Astrocyte of the cerebellum (primary cell): ENCODE measurements around the gene STK24.

Experiments
- DNase-seq: peaks from one replicate; pipeline ENCODE4 v3.0.0-alpha.2; 2011; ENCODE audit warnings: low read depth
- H3K4me3 ChIP-seq: 2 replicates; pipeline ENCODE4 v1.5.1; 2011; ENCODE audit warnings: mild to moderate bottlenecking, low read depth, low read length, moderate library complexity
- in situ Hi-C: cut with HindIII; loops from 2 replicates; pipeline ENCODE4 v1.10.0; 2017; ENCODE audit warnings: low sequenced_read_pairs
- TF ChIP-seq, protein P1 (sequence below): IDR thresholded peaks from 2 replicates; pipeline ENCODE4 v1.5.1; 2012; ENCODE audit warnings: low read length, low read depth, moderate library complexity, mild to moderate bottlenecking; ENCODE audit errors: missing control alignments

Gene STK24

DNA sequence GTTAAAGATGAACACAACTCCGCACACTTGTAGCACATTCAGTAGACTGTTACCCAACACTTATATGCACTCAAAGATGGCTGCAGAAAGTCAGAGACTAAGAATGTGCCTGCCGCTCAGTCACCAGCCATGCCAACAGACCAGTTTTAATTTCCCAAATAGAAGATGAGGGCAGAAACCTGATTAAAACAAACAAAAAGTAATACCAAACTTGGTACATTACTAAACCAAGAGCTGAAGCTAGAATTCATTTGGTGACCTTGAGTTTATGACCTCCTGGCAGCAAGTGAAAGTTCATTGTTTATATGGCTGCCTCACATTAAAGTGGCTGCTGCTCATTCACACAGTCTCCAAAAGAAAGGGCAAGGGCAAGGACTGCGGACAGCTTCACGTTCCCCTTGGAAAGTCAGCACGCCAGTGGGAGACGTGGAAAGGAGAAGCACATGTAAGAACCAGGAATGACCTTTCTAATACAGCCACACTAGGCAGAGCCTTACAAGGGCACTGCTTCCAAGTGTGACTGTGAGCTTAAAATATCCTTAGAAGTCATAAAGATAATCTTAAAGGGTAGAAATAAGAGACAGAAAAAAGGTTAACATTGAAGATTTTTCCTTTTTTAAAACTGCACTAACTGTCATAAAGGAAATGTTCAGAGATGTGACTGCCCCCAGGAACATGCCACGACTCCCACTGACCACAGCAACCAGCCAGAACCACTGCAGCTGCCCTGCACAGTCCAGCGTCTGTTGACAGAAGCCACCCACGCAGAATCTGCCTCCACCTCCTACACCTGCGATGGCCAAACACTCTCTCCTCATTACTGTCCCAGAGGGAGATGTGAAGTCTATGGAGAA lies 73.5 kb downstream of the STK24 start:
- in situ Hi-C loops, result no loop called here
- TF ChIP-seq, protein P1, sequence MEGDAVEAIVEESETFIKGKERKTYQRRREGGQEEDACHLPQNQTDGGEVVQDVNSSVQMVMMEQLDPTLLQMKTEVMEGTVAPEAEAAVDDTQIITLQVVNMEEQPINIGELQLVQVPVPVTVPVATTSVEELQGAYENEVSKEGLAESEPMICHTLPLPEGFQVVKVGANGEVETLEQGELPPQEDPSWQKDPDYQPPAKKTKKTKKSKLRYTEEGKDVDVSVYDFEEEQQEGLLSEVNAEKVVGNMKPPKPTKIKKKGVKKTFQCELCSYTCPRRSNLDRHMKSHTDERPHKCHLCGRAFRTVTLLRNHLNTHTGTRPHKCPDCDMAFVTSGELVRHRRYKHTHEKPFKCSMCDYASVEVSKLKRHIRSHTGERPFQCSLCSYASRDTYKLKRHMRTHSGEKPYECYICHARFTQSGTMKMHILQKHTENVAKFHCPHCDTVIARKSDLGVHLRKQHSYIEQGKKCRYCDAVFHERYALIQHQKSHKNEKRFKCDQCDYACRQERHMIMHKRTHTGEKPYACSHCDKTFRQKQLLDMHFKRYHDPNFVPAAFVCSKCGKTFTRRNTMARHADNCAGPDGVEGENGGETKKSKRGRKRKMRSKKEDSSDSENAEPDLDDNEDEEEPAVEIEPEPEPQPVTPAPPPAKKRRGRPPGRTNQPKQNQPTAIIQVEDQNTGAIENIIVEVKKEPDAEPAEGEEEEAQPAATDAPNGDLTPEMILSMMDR, result no peak

DNA sequence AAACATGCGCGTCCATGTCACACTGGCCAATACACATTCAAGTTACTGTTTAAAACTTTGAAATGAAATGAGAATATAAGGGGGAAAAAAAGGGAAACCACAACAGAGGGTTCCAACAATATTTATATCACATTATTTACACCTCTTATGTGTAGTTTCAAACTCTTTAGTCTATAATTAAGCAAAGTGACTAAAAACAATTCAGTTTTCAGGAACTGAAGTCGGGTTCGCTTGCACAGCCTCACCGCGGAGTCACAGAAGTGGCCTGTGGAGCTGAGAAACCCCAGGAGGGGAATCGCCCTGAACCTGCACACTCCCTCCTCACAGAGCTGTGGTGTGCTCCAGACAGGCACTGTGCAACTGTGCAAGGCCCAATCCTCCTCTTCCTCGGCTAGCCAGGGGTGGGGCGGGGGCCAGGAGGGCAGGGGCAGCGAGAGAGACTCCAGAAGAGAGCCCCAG lies 75.9 kb downstream of the STK24 start:
- in situ Hi-C loops, result no loop called here
- no peak for DNase-seq
- no peak overlapping the region for H3K4me3 ChIP-seq
- TF ChIP-seq, protein P1, result no peak

More for the DNA sequence above, 73.5 kb downstream of the STK24 start:
- no peak for DNase-seq
- H3K4me3 ChIP-seq, result no peak overlapping the region

DNA sequence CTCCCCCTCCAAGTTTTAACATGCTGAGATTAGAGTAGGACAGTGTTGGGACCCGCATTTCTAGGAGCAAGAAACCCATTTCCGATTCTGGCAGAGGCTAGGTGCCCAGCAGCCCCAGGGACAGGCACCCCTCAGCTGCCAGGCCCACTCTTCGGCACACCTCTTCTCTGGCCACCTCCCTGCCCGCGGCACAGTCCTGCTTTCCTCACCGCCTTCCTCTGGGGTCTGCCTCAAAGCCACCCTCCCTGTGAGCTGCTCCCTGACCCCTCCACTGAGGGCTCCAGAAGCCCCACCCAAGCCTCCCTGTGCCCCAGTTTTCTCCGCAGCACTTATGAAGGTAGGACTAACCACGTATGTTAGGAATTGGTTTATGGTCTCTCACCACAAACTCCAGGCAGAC lies 79.9 kb downstream of the STK24 start:
- no peak overlapping the region for H3K4me3 ChIP-seq
- no peak for DNase-seq
- in situ Hi-C loops, result no loop called here
- TF ChIP-seq, protein P1, result no peak

DNA sequence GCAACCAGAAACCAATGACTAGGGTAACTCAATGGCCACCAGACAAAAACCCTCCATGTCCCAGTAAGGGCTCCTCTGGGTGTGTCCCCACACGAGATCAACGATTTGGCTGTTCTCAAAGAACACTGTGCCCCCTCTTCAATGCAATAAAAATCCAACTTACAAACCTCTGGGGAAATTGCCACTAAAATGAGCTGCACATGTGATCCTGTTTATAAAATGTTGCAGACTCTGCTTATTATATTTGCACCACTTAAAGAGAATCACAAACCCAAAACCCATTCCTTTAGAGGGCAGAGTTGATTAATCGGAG lies 80.5 kb downstream of the STK24 start:
- TF ChIP-seq, protein P1, result no peak
- no peak overlapping the region for H3K4me3 ChIP-seq
- no peak for DNase-seq
- in situ Hi-C loops, result no loop called here

DNA sequence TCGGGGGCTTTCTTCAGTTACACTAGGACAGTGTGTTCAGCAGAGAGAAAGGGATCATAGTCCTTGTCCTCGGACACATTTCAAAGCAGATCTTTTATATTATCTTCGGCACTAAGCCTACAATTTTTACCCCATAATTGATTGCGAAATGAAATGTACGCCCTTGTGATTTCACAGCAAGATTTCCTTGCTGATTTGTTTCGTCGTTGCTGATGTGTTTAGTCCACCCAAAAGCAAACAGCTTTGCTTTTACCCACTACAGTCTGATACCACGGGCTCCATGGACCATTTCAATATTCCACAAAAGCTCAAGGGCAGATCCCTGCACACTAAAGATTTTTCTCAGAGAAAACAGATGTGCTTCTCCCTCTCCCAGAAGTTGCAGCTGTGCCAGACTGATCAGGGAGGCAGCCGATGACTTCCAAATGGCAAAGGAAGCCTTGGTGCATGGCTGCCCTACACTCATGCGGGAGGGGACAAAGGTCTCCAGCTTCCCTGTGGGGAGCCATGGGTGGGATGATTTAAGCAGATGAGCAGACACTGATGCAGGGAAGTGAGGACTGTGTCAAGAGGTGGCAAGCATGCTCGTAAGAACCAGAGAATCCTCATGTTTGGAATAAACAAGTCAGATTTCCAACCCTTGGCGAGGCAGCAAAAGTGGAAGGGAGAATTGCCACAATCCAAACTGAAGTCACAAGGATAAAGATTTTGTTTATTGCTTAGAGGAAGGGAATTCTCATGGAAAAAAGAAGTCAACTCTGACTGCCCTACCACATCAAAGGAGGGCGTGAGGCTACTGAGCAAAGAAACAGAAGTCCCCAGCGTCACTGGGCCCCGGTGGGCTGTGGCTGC lies 81.1 kb downstream of the STK24 start:
- no peak overlapping the region for H3K4me3 ChIP-seq
- DNase-seq, result no peak
- TF ChIP-seq, protein P1, result no peak
- in situ Hi-C loops, result no loop called here

DNA sequence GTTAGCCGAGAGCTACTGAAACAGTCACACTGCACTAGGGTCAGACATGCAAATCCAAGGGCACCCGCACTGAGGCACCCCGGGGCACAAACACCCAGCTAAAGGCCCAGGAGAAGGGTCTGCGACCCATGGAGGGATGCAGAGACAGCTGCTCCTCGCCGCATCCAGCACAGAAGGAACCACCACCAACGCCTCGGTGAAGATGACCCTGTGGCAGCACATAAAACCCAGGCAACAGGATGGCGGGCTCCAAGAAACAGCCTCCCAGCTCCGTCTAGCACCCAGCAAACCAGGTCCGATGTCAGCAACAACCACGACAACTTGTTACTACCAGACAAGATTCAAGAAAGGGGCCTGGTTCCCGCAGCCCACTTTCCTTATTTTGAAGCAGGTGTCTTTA lies 82.1 kb downstream of the STK24 start:
- TF ChIP-seq, protein P1, result no peak
- DNase-seq, result no peak
- in situ Hi-C loops, result no loop called here
- H3K4me3 ChIP-seq, result no peak overlapping the region
